GM12878 (cell line): Measurements from ENCODE around the gene ANO9. TPM values are rescaled to one million over a fixed set of nuclear protein-coding genes. Genes with fewer than 3 reads are reported as not detected.

Source experiments
- CBFB ChIP-seq: IDR thresholded peaks from 2 replicates; pipeline ENCODE4 v1.6.1; 2016; ENCODE audit warnings: antibody characterized with exemption, low read depth
- CHD1 ChIP-seq: IDR thresholded peaks from 2 replicates; pipeline ENCODE4 v1.6.1; 2012; ENCODE audit warnings: low read depth, low read length, improper control_type of control experiment
- ELK1 ChIP-seq: IDR thresholded peaks from 2 replicates; pipeline ENCODE4 v1.6.1; 2012; ENCODE audit warnings: low read depth, low read length, improper control_type of control experiment
- IRF4 ChIP-seq: IDR thresholded peaks from 2 replicates; pipeline ENCODE4 v1.6.1; 2011; ENCODE audit warnings: low read depth, low read length
- JUND ChIP-seq: IDR thresholded peaks from 2 replicates; pipeline ENCODE4 v1.6.1; 2012; ENCODE audit warnings: low read depth, mild to moderate bottlenecking, low read length, improper control_type of control experiment, moderate library complexity
- NFYB ChIP-seq: IDR thresholded peaks from 2 replicates; pipeline ENCODE4 v1.6.1; 2011; ENCODE audit warnings: low read depth, mild to moderate bottlenecking, low read length, improper control_type of control experiment, moderate library complexity; ENCODE audit not compliant: insufficient read depth
- POLR2AphosphoS2 ChIP-seq: IDR thresholded peaks from 2 replicates; pipeline ENCODE4 v1.6.1; 2011; ENCODE audit warnings: low read depth, mild to moderate bottlenecking, low read length, improper control_type of control experiment, moderate library complexity
- SMAD1 ChIP-seq: fragments of 450-650 bp; IDR thresholded peaks from 2 replicates; pipeline ENCODE4 v1.6.1; 2018; ENCODE audit warnings: mild to moderate bottlenecking, low read depth; ENCODE audit not compliant: partially characterized antibody
- SPI1 ChIP-seq: IDR thresholded peaks from 2 replicates; pipeline ENCODE4 v1.6.1; 2011; ENCODE audit warnings: low read depth, mild to moderate bottlenecking, low read length, moderate library complexity, borderline replicate concordance; ENCODE audit not compliant: insufficient read depth
- STAT1 ChIP-seq: fragments of 450-650 bp; conservative IDR thresholded peaks from 2 replicates; pipeline ENCODE4 v1.6.1; 2014; ENCODE audit warnings: antibody characterized with exemption, mild to moderate bottlenecking
- ZBTB33 ChIP-seq: fragments of 450-650 bp; IDR thresholded peaks from 2 replicates; pipeline ENCODE4 v1.6.1; 2017; ENCODE audit warnings: mild to moderate bottlenecking
- ZNF274 ChIP-seq: IDR thresholded peaks from one replicate; pipeline ENCODE4 v1.8.0; 2011; ENCODE audit not compliant: insufficient read length, insufficient read depth
- polyA plus RNA-seq, 11 experiments: library from polyadenylated mRNA; depleted of rRNA in 4 of 11; unstranded in 6 of 11; stranded (reverse) in 5 of 11; fragments of >200 nt; fragmentation: Nextera tagmentation in 4 of 11; fragmentation: Illumina TruSeq in 1 of 11; extraction: Ambion mirVana in 4 of 11; extraction: Trizol in 1 of 11; gene quantifications; 1 replicate in 1 of 11; 2 replicates in 10 of 11; pipeline versions ENCODE4 v1.2.1 to v1.2.3, GENCODE V29; 2011 to 2016; ENCODE audit warnings: inconsistent platforms in 2 of 11, missing spikeins in 2 of 11, low read depth in 1 of 11
- total RNA-seq, 4 experiments: library from RNA; depleted of rRNA in 3 of 4; stranded (reverse); fragments of >200 nt in 3 of 4; fragmentation: Illumina TruSeq in 1 of 4; extraction: Trizol in 1 of 4; gene quantifications; 2 replicates each; pipeline versions ENCODE4 v1.2.1 to v1.2.3, GENCODE V29; 2013 to 2021
- TF ChIP-seq, protein P1 (sequence below): fragments of 450-650 bp; IDR thresholded peaks from 2 replicates; pipeline ENCODE4 v1.6.1; 2017; ENCODE audit warnings: low read depth, mild to moderate bottlenecking, moderate library complexity
- TF ChIP-seq, protein P2 (sequence below): fragments of 450-650 bp; conservative IDR thresholded peaks from 2 replicates; pipeline ENCODE4 v1.6.1; 2017; ENCODE audit warnings: mild to moderate bottlenecking, moderate library complexity
- TF ChIP-seq, protein P3 (sequence below): fragments of 450-650 bp; formaldehyde crosslinking; IDR thresholded peaks from 2 replicates; pipeline ENCODE4 v1.4.0; 2020; ENCODE audit warnings: mild to moderate bottlenecking, moderate library complexity
- TF ChIP-seq, protein P4 (sequence below): IDR thresholded peaks from 2 replicates; pipeline ENCODE4 v1.6.1; 2011; ENCODE audit warnings: borderline replicate concordance, low read depth, mild to moderate bottlenecking, moderate library complexity, mixed read lengths, low read length; ENCODE audit not compliant: insufficient read depth; ENCODE audit errors: extremely low read length

Gene ANO9
- total and polyA plus RNA-seq, 10 of the 15 experiments (the other 5 are each of a cell fraction or from before 2014, with no cell fraction given) = 0.21 to 42.3 (median 12.0) TPM

DNA sequence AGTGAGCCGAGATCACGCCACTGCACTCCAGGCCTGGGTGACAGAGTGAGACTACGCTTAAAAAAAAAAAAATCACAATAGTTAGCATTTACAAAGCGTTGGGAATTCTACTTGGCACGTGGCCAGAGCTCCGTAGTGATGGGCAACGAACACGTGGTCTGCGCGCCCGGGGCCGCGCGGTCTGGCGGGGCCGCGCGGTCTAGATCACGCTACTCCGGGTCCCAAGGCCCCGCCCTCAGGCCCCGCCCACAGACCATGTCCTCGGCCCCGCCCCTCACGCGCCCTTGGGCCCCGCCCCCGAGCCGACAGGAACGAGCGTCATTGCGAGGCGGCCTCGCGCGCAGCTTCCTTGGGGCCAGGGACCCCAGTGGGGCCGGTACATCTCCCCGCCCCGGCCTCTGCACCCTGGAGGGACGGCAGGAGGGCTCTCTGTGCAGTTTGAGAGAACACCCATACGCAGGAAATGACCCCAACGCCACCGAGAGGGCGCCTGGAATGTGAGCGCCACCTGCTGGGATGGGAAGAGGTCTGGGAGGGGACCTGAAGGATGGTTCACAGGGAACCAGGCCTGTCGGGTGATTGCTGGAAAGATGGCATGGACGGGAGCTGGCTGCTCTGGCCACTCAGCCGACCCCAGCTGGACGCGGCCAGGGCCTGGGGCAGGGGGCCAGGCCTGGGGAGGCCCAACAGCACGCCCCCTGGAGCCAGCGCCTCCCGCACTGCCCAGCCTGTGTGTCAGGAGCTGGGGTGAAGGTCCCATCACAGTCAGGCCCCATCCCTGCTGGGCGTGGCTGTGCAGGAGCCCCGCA is 6.3 kb upstream of the ANO9 start (continued):
- TF ChIP-seq, protein P1, sequence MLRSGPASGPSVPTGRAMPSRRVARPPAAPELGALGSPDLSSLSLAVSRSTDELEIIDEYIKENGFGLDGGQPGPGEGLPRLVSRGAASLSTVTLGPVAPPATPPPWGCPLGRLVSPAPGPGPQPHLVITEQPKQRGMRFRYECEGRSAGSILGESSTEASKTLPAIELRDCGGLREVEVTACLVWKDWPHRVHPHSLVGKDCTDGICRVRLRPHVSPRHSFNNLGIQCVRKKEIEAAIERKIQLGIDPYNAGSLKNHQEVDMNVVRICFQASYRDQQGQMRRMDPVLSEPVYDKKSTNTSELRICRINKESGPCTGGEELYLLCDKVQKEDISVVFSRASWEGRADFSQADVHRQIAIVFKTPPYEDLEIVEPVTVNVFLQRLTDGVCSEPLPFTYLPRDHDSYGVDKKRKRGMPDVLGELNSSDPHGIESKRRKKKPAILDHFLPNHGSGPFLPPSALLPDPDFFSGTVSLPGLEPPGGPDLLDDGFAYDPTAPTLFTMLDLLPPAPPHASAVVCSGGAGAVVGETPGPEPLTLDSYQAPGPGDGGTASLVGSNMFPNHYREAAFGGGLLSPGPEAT = peak; percentile 45; the same call in 1 of the 2 replicates
- TF ChIP-seq, protein P2, sequence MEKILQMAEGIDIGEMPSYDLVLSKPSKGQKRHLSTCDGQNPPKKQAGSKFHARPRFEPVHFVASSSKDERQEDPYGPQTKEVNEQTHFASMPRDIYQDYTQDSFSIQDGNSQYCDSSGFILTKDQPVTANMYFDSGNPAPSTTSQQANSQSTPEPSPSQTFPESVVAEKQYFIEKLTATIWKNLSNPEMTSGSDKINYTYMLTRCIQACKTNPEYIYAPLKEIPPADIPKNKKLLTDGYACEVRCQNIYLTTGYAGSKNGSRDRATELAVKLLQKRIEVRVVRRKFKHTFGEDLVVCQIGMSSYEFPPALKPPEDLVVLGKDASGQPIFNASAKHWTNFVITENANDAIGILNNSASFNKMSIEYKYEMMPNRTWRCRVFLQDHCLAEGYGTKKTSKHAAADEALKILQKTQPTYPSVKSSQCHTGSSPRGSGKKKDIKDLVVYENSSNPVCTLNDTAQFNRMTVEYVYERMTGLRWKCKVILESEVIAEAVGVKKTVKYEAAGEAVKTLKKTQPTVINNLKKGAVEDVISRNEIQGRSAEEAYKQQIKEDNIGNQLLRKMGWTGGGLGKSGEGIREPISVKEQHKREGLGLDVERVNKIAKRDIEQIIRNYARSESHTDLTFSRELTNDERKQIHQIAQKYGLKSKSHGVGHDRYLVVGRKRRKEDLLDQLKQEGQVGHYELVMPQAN = peak; percentile 45; the same call in 1 of the 2 replicates
- TF ChIP-seq JUND (no peak), IRF4 (peak; percentile 50; the same call in 1 of the 2 replicates), SPI1 (0 out of 2 replicates have a peak, but pooled peaks have one; percentile 3), CHD1 (no peak), POLR2AphosphoS2 (0 out of 2 replicates have a peak, but pooled peaks have one; percentile 64), NFYB (no peak), ZBTB33 (no peak), ZNF274 (no peak), ELK1 (no peak), CBFB (0 out of 2 replicates have a peak, but pooled peaks have one; percentile 30), STAT1 (no peak), SMAD1 (peak; percentile 91)
- TF ChIP-seq, protein P3, sequence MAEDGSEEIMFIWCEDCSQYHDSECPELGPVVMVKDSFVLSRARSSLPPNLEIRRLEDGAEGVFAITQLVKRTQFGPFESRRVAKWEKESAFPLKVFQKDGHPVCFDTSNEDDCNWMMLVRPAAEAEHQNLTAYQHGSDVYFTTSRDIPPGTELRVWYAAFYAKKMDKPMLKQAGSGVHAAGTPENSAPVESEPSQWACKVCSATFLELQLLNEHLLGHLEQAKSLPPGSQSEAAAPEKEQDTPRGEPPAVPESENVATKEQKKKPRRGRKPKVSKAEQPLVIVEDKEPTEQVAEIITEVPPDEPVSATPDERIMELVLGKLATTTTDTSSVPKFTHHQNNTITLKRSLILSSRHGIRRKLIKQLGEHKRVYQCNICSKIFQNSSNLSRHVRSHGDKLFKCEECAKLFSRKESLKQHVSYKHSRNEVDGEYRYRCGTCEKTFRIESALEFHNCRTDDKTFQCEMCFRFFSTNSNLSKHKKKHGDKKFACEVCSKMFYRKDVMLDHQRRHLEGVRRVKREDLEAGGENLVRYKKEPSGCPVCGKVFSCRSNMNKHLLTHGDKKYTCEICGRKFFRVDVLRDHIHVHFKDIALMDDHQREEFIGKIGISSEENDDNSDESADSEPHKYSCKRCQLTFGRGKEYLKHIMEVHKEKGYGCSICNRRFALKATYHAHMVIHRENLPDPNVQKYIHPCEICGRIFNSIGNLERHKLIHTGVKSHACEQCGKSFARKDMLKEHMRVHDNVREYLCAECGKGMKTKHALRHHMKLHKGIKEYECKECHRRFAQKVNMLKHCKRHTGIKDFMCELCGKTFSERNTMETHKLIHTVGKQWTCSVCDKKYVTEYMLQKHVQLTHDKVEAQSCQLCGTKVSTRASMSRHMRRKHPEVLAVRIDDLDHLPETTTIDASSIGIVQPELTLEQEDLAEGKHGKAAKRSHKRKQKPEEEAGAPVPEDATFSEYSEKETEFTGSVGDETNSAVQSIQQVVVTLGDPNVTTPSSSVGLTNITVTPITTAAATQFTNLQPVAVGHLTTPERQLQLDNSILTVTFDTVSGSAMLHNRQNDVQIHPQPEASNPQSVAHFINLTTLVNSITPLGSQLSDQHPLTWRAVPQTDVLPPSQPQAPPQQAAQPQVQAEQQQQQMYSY (CRISPR knock-in tag) = no peak
- TF ChIP-seq, protein P4, sequence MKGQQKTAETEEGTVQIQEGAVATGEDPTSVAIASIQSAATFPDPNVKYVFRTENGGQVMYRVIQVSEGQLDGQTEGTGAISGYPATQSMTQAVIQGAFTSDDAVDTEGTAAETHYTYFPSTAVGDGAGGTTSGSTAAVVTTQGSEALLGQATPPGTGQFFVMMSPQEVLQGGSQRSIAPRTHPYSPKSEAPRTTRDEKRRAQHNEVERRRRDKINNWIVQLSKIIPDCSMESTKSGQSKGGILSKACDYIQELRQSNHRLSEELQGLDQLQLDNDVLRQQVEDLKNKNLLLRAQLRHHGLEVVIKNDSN = peak; percentile 62
